Measurements from ENCODE around the gene SPINK8.

The SPINK8 gene

DNA sequence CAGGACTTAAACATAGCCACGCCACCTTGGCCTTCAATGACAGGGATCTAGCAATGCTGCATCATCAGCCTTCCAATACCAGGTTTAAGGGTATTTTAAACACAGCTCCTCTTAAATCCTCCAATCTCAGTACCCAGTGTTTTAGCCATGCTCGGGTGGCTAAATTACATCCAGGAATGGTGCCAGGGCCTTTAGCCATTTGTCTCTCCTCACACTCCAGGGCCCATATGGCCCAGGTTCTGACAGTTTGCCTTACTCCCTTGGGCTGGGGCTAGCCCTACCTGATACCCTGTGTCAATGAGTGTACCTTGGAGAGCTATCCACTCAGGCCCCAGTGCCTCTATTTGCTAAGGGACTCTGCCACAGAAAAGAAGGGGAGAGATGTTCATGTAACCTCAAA, 63.2 kb downstream of the SPINK8 start:
- TF ChIP-seq, protein P1, sequence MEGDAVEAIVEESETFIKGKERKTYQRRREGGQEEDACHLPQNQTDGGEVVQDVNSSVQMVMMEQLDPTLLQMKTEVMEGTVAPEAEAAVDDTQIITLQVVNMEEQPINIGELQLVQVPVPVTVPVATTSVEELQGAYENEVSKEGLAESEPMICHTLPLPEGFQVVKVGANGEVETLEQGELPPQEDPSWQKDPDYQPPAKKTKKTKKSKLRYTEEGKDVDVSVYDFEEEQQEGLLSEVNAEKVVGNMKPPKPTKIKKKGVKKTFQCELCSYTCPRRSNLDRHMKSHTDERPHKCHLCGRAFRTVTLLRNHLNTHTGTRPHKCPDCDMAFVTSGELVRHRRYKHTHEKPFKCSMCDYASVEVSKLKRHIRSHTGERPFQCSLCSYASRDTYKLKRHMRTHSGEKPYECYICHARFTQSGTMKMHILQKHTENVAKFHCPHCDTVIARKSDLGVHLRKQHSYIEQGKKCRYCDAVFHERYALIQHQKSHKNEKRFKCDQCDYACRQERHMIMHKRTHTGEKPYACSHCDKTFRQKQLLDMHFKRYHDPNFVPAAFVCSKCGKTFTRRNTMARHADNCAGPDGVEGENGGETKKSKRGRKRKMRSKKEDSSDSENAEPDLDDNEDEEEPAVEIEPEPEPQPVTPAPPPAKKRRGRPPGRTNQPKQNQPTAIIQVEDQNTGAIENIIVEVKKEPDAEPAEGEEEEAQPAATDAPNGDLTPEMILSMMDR (IDR thresholded peaks at IDR 0.05; ENCODE audit: low read depth, low read length): no peak
- Histone ChIP-seq H3K36me3 (peaks cover 13% of the 10 kb centered on the region), H3K27me3 (ENCODE audit: insufficient read depth, low read depth, severe bottlenecking) (no peaks in the 10 kb centered on the region), H3K27ac (no peak overlapping the region), H3K9me3 (ENCODE audit: severe bottlenecking) (no peaks in the 10 kb centered on the region), H3K4me3 (ENCODE audit: low read depth, low read length) (no peak overlapping the region)
- DNase-seq: no peak

- no peak overlapping the region; the same call in 1 of the 2 replicates for H3K27ac ChIP-seq
- peaks cover 13% of the 10 kb centered on the region for H3K36me3 ChIP-seq
- no peak overlapping the region for H3K4me3 ChIP-seq (ENCODE audit: low read depth, low read length)
These were observed 63.9 kb downstream of the SPINK8 start for GRCh38 chr3:48269592-48269991.

DNA sequence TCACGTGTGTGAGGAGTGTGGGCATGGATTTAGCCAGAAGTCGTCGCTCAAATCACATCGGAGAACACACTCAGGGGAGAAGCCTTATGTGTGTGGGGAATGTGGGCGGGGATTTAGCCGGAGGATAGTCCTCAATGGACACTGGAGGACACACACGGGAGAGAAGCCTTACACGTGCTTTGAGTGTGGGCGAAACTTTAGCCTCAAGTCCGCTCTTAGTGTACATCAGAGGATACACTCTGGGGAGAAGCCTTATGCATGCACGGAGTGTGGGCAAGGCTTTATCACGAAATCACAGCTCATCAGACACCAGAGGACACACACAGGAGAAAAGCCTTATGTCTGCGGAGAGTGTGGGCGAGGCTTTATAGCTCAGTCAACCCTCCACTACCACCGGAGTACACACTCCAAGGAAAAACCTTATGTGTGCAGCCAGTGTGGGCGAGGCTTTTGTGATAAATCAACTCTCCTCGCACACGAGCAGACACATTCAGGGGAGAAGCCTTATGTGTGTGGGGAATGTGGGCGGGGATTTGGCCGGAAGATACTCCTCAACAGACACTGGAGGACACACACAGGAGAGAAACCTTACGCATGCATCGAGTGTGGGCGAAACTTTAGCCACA, 64.4 kb downstream of the SPINK8 start:
- Histone ChIP-seq H3K9me3 (ENCODE audit: severe bottlenecking) (no peaks in the 10 kb centered on the region), H3K27me3 (ENCODE audit: insufficient read depth, low read depth, severe bottlenecking) (no peaks in the 10 kb centered on the region), H3K4me3 (ENCODE audit: low read depth, low read length) (peak overlapping the region; percentile 26), H3K27ac (peak overlapping the region; percentile 83), H3K36me3 (peaks cover 15% of the 10 kb centered on the region)
- no peak for DNase-seq
- TF ChIP-seq, protein P1 (IDR thresholded peaks at IDR 0.05; ENCODE audit: low read depth, low read length): no peak

More at GRCh38 chr3:48269592-48269991, 63.9 kb downstream of the SPINK8 start:
- Histone ChIP-seq H3K9me3 (ENCODE audit: severe bottlenecking) (no peaks in the 10 kb centered on the region), H3K27me3 (ENCODE audit: insufficient read depth, low read depth, severe bottlenecking) (no peaks in the 10 kb centered on the region)
- TF ChIP-seq, protein P1 (IDR thresholded peaks at IDR 0.05; ENCODE audit: low read depth, low read length): no peak
- DNase-seq: no peak

GRCh38 chr3:48268381-48268935, 65.0 kb downstream of the SPINK8 start:
- Histone ChIP-seq H3K27ac (peak overlapping the region; percentile 83), H3K9me3 (ENCODE audit: severe bottlenecking) (no peaks in the 10 kb centered on the region), H3K36me3 (peaks cover 19% of the 10 kb centered on the region), H3K27me3 (ENCODE audit: insufficient read depth, low read depth, severe bottlenecking) (no peaks in the 10 kb centered on the region), H3K4me3 (ENCODE audit: low read depth, low read length) (peak overlapping the region; percentile 26)
- TF ChIP-seq, protein P1 (IDR thresholded peaks at IDR 0.05; ENCODE audit: low read depth, low read length): no peak
- DNase-seq: peak; percentile 69

DNA sequence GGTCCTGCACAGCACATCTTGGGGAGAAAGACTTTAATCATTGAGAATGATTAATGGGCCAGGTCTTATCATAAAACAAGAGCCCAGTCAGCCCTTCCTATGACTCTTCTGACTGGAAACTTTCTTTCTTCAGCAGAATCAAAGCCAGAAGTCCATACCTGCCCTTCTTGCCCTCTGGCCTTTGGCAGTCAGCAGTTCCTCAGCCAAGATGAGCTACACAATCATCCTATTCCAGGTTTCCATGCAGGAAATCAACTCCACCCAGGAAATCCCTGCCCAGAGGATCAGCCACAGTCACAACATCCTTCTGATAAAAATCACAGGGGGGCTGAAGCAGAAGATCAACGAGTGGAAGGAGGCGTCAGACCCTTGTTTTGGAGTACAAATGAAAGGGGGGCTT, 65.7 kb downstream of the SPINK8 start:
- peaks cover 19% of the 10 kb centered on the region for H3K36me3 ChIP-seq
- DNase-seq: no peak
- H3K27ac ChIP-seq: peak overlapping the region; percentile 83

More for the DNA sequence above, 65.7 kb downstream of the SPINK8 start:
- Histone ChIP-seq H3K27me3 (ENCODE audit: insufficient read depth, low read depth, severe bottlenecking) (no peaks in the 10 kb centered on the region), H3K9me3 (ENCODE audit: severe bottlenecking) (no peaks in the 10 kb centered on the region), H3K4me3 (ENCODE audit: low read depth, low read length) (no peak overlapping the region)
- TF ChIP-seq, protein P1 (IDR thresholded peaks at IDR 0.05; ENCODE audit: low read depth, low read length): no peak

Data from WERI-Rb-1 (cell line).